ENCODE data around the gene ITIH4. TPM values are rescaled to one million over a fixed set of nuclear protein-coding genes. Genes with fewer than 3 reads are reported as not detected.

Gene ITIH4
- total and polyA plus RNA-seq, 9 of the 15 experiments (the other 6 are each of a cell fraction or from before 2014, with no cell fraction given): 0.09 to 0.62 (median 0.20) TPM; not detected in 6

DNA sequence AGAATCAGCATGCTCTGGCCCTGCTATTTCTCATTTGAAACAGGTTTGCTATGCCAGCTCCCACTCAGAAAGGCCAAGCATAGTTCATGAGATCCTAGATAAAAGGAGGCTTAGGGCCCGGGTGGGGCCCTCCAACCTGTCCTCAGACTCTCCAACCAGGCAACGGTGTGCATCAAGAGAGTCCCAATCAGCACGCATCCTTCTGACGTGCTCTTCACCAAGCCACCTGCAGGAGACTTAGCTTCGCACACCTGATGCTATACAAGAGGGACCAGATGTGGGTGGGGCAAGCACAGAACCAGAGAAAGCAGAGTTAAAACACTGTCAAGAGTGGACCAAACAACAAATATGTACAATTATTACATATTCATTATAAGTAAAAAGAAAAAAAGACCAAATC is 49.6 kb upstream of the ITIH4 start:
- peak; percentile 31; the same call in 1 of the 3 replicates for ATAC-seq
- Histone ChIP-seq H2AFZ (ENCODE audit: low read depth, low read length) (no peak overlapping the region), H3K4me2 (ENCODE audit: insufficient read depth, low read length) (no peak overlapping the region), H3K9me3 (replicated peaks; ENCODE audit: control insufficient read depth, insufficient read depth, low read depth, low read length) (no peaks in the 10 kb centered on the region), H3K36me3 (ENCODE audit: control insufficient read depth, insufficient read depth, low read length) (no peaks in the 10 kb centered on the region), H4K20me1 (replicated peaks; ENCODE audit: control insufficient read depth, insufficient read depth, low read length) (no peaks in the 10 kb centered on the region), H3K4me3 (no peak overlapping the region), H3K27ac (ENCODE audit: extremely low read depth, low read depth, low read length) (no peak overlapping the region), H3K9ac (ENCODE audit: insufficient read depth in 1 of 2, low read depth in 2 of 2, low read length in 2 of 2) (no peak overlapping the region), H3K27me3 (ENCODE audit: control insufficient read depth in 2 of 2, insufficient read depth in 2 of 2, low read length in 2 of 2) (no peaks in the 10 kb centered on the region), H3K4me1 (replicated peaks in 1 of 2; ENCODE audit: control insufficient read depth in 2 of 2, insufficient read depth in 2 of 2, low read length in 2 of 2) (peaks cover 4 to 14% of the 10 kb centered on the region in 2 experiments; a peak in 4 of 5 replicates), H3K79me2 (ENCODE audit: control insufficient read depth, insufficient read depth, low read length) (no peaks in the 10 kb centered on the region), H3K9me1 (ENCODE audit: control insufficient read depth, insufficient read depth, low read length) (no peaks in the 10 kb centered on the region)
- in situ Hi-C loops (cut with MboI) (no loop called here), intact Hi-C loops (cut with micrococcal nuclease) (no loop called here)
- no TSS peak for BruUV-seq (replicated peaks)
- ChIA-PET POLR2A (interaction anchor here (2.1 kb wide), 1 partner anchor 14 kb away, joined by 11 read pairs; no protein-coding TSS in a partner anchor), CTCF (ENCODE audit: low intra/inter-chr PET ratio) (no interaction called here)
- no peak for FAIRE-seq
- TF ChIP-seq, protein P1, sequence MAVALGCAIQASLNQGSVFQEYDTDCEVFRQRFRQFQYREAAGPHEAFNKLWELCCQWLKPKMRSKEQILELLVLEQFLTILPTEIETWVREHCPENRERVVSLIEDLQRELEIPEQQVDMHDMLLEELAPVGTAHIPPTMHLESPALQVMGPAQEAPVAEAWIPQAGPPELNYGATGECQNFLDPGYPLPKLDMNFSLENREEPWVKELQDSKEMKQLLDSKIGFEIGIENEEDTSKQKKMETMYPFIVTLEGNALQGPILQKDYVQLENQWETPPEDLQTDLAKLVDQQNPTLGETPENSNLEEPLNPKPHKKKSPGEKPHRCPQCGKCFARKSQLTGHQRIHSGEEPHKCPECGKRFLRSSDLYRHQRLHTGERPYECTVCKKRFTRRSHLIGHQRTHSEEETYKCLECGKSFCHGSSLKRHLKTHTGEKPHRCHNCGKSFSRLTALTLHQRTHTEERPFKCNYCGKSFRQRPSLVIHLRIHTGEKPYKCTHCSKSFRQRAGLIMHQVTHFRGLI (CRISPR knock-in tag; IDR thresholded peaks at IDR 0.05): no peak
- TF ChIP-seq FOXM1 (IDR thresholded peaks at IDR 0.05; ENCODE audit: low read depth): no peak
- TF ChIP-seq FOXM1 (CRISPR knock-in tag; IDR thresholded peaks at IDR 0.05; ENCODE audit: low read depth): no peak
- no peak for TF ChIP-seq RBM15 (IDR thresholded peaks at IDR 0.05; ENCODE audit: insufficient read depth, low read length)
- TF ChIP-seq POU5F1 (IDR thresholded peaks at IDR 0.05; ENCODE audit: borderline replicate concordance, low read depth, low read length, partially characterized antibody): no peak
- 42% methylated on average over 4 of the region's 5 CpGs for WGBS (ENCODE audit: insufficient coverage, low coverage, missing lambda C conversion rate)
- no peak for DNase-seq (ENCODE audit: extremely low read depth in 1 of 4, low spot score in 3 of 4)

Measured in K562 (cell line).